Neural crest cell (in vitro differentiated cells): ENCODE measurements around the gene SLC18A2. TPM values are rescaled to one million over a fixed set of nuclear protein-coding genes. Genes with fewer than 3 reads are reported as not detected.
"Not testable (repeated sequence)": the region's sequence is repeated elsewhere in the genome, so short reads cannot be mapped to it uniquely, and the experiment has no call there.

Source experiments
- DNase-seq: peaks from one replicate; pipeline ENCODE4 v3.0.0; 2021; ENCODE audit warnings: low read depth, mixed read lengths, low spot score
- H3K27ac Mint-ChIP-seq: one replicate; pipeline ENCODE4 v1.8.0; 2021; ENCODE audit warnings: mild to moderate bottlenecking, mixed read lengths; ENCODE audit not compliant: unreplicated experiment
- H3K27me3 Mint-ChIP-seq: 2 replicates; pipeline ENCODE4 v1.8.0; 2021; ENCODE audit warnings: low read depth, mild to moderate bottlenecking, mixed read lengths
- H3K36me3 Mint-ChIP-seq: 2 replicates; pipeline ENCODE4 v1.8.0; 2021; ENCODE audit warnings: low read depth, mild to moderate bottlenecking, mixed read lengths
- H3K4me1 Mint-ChIP-seq: 2 replicates; pipeline ENCODE4 v1.8.0; 2021; ENCODE audit warnings: mixed read lengths
- H3K4me3 Mint-ChIP-seq: one replicate; pipeline ENCODE4 v1.8.0; 2021; ENCODE audit warnings: mild to moderate bottlenecking, mixed read lengths
- H3K9me3 Mint-ChIP-seq: 2 replicates; pipeline ENCODE4 v1.8.0; 2021; ENCODE audit warnings: mixed read lengths
- CTCF ChIP-seq: fragments of 200-600 bp; sonication (generic); conservative IDR thresholded peaks from 2 replicates; pipeline ENCODE4 v1.5.0; 2021; ENCODE audit warnings: antibody characterized with exemption, mild to moderate bottlenecking
- total RNA-seq: library from RNA; stranded (reverse); gene quantifications from 2 replicates; pipeline ENCODE4 v1.2.1, GENCODE V29; 2021

The SLC18A2 gene
- total RNA-seq, 1 donor from 2014 or later, result 0.05 TPM

- peaks cover 5% of the 10 kb centered on the region for H3K4me1 Mint-ChIP-seq
- no peak for DNase-seq
- no peak for TF ChIP-seq CTCF
- H3K4me3 Mint-ChIP-seq, result no peak overlapping the region
- H3K9me3 Mint-ChIP-seq, result no peaks in the 10 kb centered on the region
- H3K36me3 Mint-ChIP-seq, result peaks cover 18% of the 10 kb centered on the region
- H3K27me3 Mint-ChIP-seq, result no peaks in the 10 kb centered on the region
- no peak overlapping the region for H3K27ac Mint-ChIP-seq
These were observed 44.0 kb downstream of the SLC18A2 start for GRCh38 chr10:117284716-117285494.

- H3K36me3 Mint-ChIP-seq, H3K27ac Mint-ChIP-seq, H3K27me3 Mint-ChIP-seq, H3K9me3 Mint-ChIP-seq, H3K4me1 Mint-ChIP-seq, H3K4me3 Mint-ChIP-seq, DNase-seq: not testable (repeated sequence)
These were observed 50.0 kb downstream of the SLC18A2 start for GRCh38 chr10:117290872-117291271.

- DNase-seq, result no peak
- Mint-ChIP-seq H3K9me3 (peaks cover 3% of the 10 kb centered on the region), H3K27ac (no peak overlapping the region), H3K4me3 (no peak overlapping the region), H3K4me1 (no peaks in the 10 kb centered on the region), H3K36me3 (peaks cover 12% of the 10 kb centered on the region), H3K27me3 (no peaks in the 10 kb centered on the region)
- TF ChIP-seq CTCF, result no peak
These were observed 53.2 kb downstream of the SLC18A2 start for GRCh38 chr10:117294039-117294645.

- H3K4me3 Mint-ChIP-seq, result no peak overlapping the region
- peaks cover 3% of the 10 kb centered on the region for H3K9me3 Mint-ChIP-seq
- no peaks in the 10 kb centered on the region for H3K27me3 Mint-ChIP-seq
- DNase-seq, result no peak
- H3K27ac Mint-ChIP-seq, result no peak overlapping the region
- no peaks in the 10 kb centered on the region for H3K4me1 Mint-ChIP-seq
- no peak for TF ChIP-seq CTCF
- H3K36me3 Mint-ChIP-seq, result peaks cover 13% of the 10 kb centered on the region
These were observed 53.8 kb downstream of the SLC18A2 start for GRCh38 chr10:117294735-117295134.

GRCh38 chr10:117298219-117298618, 57.3 kb downstream of the SLC18A2 start:
- peaks cover 10% of the 10 kb centered on the region for H3K9me3 Mint-ChIP-seq
- TF ChIP-seq CTCF, result no peak

GRCh38 chr10:117299435-117299834, 58.5 kb downstream of the SLC18A2 start:
- Mint-ChIP-seq H3K36me3 (peaks cover 35% of the 10 kb centered on the region), H3K27me3 (no peaks in the 10 kb centered on the region), H3K9me3 (peaks cover 13% of the 10 kb centered on the region), H3K4me3 (no peak overlapping the region), H3K27ac (no peak overlapping the region), H3K4me1 (no peaks in the 10 kb centered on the region)
- no peak for TF ChIP-seq CTCF
- DNase-seq, result no peak

More at GRCh38 chr10:117298219-117298618, 57.3 kb downstream of the SLC18A2 start:
- peaks cover 28% of the 10 kb centered on the region for H3K36me3 Mint-ChIP-seq
- H3K27me3 Mint-ChIP-seq, result no peaks in the 10 kb centered on the region
- no peaks in the 10 kb centered on the region for H3K4me1 Mint-ChIP-seq
- no peak overlapping the region for H3K4me3 Mint-ChIP-seq
- no peak for DNase-seq
- H3K27ac Mint-ChIP-seq, result no peak overlapping the region
